HEK293 (cell line): ENCODE measurements around the gene LZTR1.

Experiments
- CTCF ChIP-seq: fragments of 450-650 bp; formaldehyde crosslinking; IDR thresholded peaks from 2 replicates; pipeline ENCODE4 v1.5.1; 2016; ENCODE audit warnings: missing biosample characterization, missing genetic modification characterization
- ZNF510 ChIP-seq: fragments of 450-650 bp; formaldehyde crosslinking; IDR thresholded peaks from 2 replicates; pipeline ENCODE4 v1.5.1; 2018; ENCODE audit warnings: mild to moderate bottlenecking, missing genetic modification characterization, missing biosample characterization; ENCODE audit not compliant: insufficient replicate concordance

GRCh38 chr22:21012446-21013407 is 30.6 kb downstream of the LZTR1 start:
- TF ChIP-seq ZNF510 (tag by site-specific recombination) (no peak), CTCF (tag by site-specific recombination) (no peak)
